Right kidney (tissue), 1 donor: Measurements from ENCODE around the gene PSD4.

Source experiments
- DNase-seq: peaks from one replicate; pipeline ENCODE4 v3.0.0-alpha.2; 2016

The PSD4 gene

GRCh38 chr2:113206251-113206650, 32.5 kb downstream of the PSD4 start:
- no peak for DNase-seq

DNA sequence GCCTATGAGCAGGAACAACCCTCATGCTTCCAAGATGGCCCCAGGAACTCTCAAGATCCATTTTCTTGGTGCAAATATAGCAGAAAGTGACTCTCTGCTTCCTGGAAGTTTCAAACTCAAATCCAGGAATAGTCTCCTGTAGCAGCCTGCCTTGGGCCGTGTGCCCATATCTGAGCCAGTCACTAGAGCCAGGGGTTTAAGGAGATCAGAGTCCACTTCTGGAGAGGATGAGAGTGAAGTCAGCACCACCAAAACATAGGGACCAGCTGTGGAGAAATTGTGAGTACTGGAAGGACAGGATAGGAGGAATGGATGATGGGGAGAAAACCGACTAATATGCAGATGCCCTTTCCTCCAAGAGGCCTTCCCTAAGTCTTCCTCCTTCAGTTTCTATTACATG, 33.2 kb downstream of the PSD4 start:
- no peak for DNase-seq

DNA sequence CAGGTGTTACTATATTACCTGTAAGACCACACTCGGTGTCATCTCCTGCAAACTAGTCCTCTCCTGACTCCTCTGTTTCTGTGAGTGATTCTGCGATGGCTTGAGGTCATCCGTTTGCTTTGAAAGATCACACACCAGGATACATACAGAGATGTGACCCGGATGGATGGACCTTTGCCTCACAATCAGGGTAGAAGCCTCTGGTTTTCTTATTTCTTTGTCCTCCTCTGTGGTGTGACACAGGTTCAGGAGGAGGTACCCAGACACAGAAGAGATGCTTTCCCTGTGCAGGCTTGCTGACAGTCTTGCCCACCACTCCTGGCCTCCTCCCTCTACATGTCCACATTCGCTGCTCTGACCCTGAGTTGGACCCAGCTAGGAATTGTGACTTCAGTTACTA, 34.6 kb downstream of the PSD4 start:
- DNase-seq: no peak

DNA sequence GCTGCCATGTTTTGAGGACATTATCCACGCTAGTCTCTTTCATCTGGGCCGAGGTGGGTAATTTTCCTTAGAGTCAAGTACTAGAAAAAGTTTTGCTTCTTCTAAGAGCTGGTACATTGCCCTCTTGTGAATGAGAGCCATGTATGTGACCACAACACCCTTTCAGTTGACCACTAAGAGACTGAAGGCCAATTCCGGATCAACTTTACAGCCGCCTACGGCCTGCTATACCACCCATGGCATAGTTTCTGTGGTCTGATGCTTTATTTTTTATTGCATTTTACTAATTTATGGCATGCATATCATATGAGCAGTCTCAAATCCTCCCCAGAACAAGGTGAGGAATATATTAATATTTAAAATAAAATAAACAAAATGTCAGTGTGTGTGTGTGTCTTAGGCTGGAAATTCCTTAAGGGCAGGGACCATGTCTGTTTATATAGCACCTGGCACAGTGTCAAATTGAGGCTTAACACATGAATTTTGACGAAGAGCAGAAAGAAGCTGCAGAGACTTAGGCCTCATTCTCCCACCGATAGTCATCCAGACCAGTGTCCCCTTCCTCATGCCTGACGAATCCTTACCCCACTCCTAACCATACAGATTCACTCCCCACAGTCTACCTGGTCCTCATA, 35.4 kb downstream of the PSD4 start:
- no peak for DNase-seq

DNA sequence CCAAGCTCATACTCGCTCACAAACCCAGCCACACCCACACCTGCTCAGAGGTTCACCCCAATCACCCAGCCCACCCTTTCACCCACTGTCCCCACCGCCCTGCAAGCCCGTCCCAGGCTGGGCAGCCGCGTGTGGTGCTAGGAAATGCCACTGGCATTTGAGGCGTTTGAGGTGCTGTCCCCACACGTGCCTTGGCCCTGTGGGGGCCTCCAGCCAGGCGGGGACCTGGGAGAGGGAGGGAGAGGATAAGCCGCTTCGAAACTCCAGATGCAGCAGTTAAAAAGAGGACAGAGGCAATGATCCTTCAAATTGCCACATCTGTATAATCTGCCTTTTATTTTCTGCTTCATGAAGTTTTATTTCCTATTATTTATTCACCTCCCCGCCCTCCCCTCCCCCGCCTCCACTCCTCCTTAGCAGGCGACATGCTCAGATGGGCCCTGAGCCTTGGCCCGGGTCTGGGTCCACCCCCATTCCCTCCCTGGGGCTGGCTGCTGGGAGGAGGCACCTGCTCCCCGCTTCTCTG, 35.9 kb downstream of the PSD4 start:
- DNase-seq: peak; percentile 77

GRCh38 chr2:113211226-113212105, 37.7 kb downstream of the PSD4 start:
- DNase-seq: no peak

DNA sequence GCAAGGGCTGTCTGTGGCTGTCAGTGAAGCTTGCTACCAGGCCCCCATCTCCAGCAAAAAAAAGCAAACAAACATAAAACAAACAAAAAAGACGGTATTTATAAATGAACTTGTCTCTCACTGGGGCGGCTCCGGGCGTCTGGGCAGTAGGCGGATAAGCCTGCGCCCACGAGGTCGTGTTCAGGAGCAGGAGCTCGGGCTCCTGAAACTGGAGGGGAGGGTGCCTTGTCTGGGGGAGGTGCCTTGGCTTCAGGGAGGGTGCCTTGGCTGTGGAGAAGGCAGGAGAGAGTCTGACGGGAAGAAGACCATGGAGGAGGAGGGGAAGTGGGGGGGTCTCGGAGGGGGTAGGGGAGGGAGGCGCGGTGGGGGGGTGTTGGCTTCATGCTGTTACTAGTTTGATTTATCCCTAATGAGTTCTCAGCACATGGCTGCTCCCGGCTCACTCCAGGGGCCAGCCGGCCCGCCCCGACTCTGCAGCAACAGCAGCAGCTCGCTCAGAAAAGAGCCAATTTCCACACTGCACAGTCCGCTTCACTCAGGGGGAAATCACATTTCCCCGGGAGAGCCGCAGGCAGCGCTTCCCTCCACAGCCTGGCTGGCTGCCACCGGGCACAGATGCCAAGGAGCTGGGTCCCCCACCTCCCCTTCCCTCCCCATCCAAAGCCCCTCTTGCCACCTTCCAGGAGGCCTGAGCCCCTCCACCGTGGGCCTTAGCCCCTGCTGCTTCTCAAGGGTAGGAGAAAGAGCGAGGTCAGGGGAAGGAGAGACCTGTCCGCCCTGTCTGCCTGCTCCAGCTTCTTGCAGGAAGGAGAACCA, 38.7 kb downstream of the PSD4 start:
- peak; percentile 73 for DNase-seq

- no peak for DNase-seq
Measured at GRCh38 chr2:113213061-113213930, 39.5 kb downstream of the PSD4 start.

GRCh38 chr2:113214141-113214540, 40.4 kb downstream of the PSD4 start:
- DNase-seq: no peak

GRCh38 chr2:113215056-113215455, 41.3 kb downstream of the PSD4 start:
- DNase-seq: no peak

GRCh38 chr2:113216321-113216720, 42.5 kb downstream of the PSD4 start:
- DNase-seq: no peak

GRCh38 chr2:113216891-113217454, 43.2 kb downstream of the PSD4 start:
- DNase-seq: no peak

DNA sequence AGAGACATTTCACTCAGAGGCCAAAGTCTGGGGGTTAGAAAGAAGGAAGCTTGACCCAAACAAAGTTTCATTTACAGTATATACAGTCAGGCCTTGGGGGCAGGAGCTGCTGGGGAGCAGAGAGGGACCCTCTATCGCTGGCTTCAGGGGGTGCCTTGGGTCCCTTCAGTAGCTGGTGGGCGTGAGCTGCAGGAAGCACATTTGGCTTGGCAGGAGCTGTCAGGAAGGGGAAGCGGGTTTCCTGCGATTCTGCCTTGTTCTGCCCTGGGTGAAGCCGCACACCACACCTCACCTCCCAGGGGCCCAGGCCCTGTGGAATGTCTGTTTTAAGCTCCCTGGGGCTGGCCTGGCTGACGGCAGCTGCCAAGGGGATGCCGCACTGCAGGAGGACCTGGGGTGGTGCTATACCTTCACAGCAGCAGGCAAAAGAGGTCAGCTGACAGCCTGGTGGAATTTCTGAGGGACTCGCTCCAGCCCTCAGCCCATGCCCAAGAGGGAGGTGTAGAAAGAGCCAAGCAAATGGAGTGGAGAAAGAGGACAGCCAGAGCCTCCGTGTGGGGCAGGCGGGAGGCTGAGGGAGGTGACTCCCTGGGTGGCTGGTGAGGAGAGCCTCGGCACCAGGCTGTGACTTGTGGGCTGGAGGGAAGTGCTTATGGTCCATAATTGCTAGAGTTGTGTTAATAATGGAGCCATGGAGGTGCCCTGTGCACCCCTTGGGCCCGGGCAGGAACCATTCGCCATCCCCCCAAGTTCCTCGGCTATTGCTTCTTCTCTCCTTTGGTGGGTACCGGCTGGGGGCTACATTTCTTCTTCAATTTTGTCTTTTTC, 43.9 kb downstream of the PSD4 start:
- peak; percentile 64 for DNase-seq

DNA sequence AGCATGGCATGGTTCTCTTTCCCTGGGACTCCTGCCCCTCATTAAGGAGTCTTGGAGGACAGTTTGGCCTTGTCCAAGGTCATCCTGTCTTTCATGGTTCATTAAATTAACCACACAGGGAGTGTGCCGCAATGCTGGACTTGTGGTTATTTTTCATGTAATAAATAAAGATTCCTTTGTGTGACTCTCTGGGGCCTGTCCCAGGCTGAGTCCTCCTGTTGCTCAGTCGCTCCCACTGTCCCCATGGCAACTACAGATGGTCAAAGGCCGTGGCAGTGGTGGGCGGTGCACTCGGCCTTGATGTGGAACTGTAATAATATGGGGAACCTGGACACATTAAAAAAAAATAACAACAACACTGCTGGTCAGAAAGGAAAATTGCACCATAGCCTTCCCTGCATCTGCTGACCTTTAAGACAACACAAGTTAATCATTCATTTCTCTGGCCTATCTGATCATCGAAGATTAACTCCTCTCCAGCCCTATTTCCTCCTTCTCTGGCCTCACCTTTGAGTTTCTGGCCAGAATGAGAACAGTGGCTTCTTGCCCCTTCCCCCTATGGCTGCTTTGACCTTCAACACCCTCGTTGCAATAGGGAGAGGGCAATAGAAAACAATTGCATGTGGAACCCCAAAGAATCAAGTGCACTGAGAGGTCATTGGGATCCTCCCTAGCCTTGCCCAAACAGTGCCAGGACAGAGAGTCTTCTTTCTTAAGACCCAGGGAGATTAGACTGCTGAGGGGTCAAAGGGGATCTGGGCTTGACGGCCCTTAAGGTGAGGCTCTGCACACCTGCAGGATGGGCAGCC, 44.7 kb downstream of the PSD4 start:
- DNase-seq: peak; percentile 62

DNA sequence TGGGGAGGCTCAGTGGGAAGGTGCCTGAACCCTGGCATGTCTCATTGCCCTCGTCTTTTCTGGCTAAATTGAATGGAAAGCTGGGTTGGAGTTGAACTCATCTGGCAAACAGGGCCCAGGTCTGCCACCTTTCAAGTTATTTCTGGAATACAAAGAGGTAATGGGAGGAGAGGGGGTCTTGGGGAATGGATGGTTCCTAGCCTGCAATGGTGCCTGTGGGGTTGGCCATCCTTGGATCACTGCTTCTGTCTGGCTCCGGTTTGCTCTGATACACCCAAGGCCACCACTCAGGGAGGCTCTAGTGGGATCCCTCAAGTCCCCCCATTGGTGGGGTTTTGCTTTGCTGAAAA, 45.3 kb downstream of the PSD4 start:
- DNase-seq: no peak

DNA sequence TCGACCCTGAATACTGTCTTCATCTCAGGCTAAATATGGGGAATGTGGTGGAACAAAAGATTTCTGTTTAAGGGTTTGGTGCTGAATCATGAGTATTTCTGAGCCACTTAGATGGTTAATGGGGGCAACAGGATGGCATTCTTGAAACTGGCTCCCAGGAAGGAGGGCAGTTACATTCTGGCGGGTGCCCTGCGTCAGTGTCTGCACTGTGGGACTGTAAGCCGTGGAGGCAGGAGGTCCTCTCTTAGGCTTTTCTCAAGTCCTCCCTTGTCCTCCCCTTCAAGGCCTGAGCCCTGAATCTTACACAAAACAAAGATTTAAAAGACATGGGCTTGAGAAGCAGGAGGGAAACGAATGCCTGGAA, 45.7 kb downstream of the PSD4 start:
- DNase-seq: no peak

- DNase-seq: peak; percentile 42
Measured at GRCh38 chr2:113219889-113220641, 46.3 kb downstream of the PSD4 start.

- DNase-seq: no peak
Measured at GRCh38 chr2:113220970-113221708, 47.4 kb downstream of the PSD4 start.
